Measurements from ENCODE around the gene TTC9B.

Gene TTC9B

DNA sequence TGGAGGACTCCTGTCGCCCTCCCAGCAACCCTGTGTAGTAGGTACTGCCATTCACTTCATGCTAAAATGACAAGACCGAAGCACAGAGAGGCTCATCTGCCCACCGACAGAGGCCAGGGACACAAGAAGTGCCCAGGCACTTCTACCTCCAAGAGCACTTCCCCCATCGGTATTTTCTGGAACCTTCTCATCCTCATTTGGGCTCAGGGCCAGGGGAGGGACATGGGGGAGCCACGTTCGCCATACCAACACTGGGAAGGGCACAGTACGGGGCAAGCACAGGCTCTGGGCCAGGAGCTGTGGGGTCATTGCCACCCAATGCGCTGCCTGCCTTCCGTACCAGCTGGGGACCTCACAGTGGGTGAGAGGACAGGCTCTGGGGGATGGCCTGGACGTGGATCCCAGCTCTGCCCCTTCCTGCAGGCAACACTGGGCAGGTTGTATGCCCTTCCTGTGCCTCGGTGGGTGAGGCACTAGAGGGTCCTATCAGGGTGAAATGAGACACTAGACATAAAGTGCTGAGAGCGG is 29.6 kb upstream of the TTC9B start:
- TF ChIP-seq TOX (CRISPR knock-in tag; IDR thresholded peaks at IDR 0.05; ENCODE audit: borderline replicate concordance) (no peak), ESRRG (CRISPR knock-in tag; IDR thresholded peaks at IDR 0.05) (no peak), ISL1 (CRISPR knock-in tag; IDR thresholded peaks at IDR 0.05) (no peak), PPARA (CRISPR knock-in tag; IDR thresholded peaks at IDR 0.05; ENCODE audit: borderline replicate concordance) (no peak), ZNF8 (CRISPR knock-in tag; IDR thresholded peaks at IDR 0.05) (no peak), ZNF565 (CRISPR knock-in tag; conservative IDR thresholded peaks at IDR 0.05; ENCODE audit: low read depth) (no peak), RARB (CRISPR knock-in tag; IDR thresholded peaks at IDR 0.05) (no peak)
- TF ChIP-seq, protein P1, sequence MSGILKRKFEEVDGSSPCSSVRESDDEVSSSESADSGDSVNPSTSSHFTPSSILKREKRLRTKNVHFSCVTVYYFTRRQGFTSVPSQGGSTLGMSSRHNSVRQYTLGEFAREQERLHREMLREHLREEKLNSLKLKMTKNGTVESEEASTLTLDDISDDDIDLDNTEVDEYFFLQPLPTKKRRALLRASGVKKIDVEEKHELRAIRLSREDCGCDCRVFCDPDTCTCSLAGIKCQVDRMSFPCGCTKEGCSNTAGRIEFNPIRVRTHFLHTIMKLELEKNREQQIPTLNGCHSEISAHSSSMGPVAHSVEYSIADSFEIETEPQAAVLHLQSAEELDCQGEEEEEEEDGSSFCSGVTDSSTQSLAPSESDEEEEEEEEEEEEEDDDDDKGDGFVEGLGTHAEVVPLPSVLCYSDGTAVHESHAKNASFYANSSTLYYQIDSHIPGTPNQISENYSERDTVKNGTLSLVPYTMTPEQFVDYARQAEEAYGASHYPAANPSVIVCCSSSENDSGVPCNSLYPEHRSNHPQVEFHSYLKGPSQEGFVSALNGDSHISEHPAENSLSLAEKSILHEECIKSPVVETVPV (CRISPR knock-in tag; IDR thresholded peaks at IDR 0.05), result no peak
- TF ChIP-seq, protein P2, sequence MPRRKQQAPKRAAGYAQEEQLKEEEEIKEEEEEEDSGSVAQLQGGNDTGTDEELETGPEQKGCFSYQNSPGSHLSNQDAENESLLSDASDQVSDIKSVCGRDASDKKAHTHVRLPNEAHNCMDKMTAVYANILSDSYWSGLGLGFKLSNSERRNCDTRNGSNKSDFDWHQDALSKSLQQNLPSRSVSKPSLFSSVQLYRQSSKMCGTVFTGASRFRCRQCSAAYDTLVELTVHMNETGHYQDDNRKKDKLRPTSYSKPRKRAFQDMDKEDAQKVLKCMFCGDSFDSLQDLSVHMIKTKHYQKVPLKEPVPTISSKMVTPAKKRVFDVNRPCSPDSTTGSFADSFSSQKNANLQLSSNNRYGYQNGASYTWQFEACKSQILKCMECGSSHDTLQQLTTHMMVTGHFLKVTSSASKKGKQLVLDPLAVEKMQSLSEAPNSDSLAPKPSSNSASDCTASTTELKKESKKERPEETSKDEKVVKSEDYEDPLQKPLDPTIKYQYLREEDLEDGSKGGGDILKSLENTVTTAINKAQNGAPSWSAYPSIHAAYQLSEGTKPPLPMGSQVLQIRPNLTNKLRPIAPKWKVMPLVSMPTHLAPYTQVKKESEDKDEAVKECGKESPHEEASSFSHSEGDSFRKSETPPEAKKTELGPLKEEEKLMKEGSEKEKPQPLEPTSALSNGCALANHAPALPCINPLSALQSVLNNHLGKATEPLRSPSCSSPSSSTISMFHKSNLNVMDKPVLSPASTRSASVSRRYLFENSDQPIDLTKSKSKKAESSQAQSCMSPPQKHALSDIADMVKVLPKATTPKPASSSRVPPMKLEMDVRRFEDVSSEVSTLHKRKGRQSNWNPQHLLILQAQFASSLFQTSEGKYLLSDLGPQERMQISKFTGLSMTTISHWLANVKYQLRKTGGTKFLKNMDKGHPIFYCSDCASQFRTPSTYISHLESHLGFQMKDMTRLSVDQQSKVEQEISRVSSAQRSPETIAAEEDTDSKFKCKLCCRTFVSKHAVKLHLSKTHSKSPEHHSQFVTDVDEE (CRISPR knock-in tag; IDR thresholded peaks at IDR 0.05), result no peak
- TF ChIP-seq, protein P3, sequence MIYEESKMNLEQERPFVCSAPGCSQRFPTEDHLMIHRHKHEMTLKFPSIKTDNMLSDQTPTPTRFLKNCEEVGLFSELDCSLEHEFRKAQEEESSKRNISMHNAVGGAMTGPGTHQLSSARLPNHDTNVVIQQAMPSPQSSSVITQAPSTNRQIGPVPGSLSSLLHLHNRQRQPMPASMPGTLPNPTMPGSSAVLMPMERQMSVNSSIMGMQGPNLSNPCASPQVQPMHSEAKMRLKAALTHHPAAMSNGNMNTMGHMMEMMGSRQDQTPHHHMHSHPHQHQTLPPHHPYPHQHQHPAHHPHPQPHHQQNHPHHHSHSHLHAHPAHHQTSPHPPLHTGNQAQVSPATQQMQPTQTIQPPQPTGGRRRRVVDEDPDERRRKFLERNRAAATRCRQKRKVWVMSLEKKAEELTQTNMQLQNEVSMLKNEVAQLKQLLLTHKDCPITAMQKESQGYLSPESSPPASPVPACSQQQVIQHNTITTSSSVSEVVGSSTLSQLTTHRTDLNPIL (CRISPR knock-in tag; IDR thresholded peaks at IDR 0.05; ENCODE audit: low read depth), result no peak
- ATAC-seq, result no peak

DNA sequence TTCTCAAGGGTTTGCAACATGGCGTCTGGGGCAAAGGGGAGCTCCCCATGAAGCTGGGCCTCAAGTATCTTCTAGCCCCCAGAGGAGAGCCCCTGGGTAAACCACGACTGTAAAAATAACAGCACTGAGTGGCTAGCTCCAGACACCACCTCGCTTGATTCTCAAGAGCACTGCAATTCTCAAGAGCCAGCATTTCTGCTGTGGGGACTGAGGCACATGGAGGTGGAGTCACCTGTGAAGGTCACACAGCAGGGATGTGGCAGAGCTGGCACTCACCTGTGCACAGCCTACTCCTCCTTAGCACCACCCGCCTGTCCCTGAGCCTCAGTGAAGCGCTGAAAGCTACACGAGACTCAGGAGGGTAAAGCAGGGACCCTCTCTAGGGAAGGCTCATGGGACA is 29.0 kb upstream of the TTC9B start:
- ATAC-seq, result no peak
- no peak for TF ChIP-seq ESRRG (CRISPR knock-in tag; IDR thresholded peaks at IDR 0.05)
- TF ChIP-seq ZFP30 (CRISPR knock-in tag; IDR thresholded peaks at IDR 0.05), result no peak
- TF ChIP-seq, protein P1 (CRISPR knock-in tag; IDR thresholded peaks at IDR 0.05), result no peak
- no peak for TF ChIP-seq OSR1 (CRISPR knock-in tag; IDR thresholded peaks at IDR 0.05)
- no peak for TF ChIP-seq TOX (CRISPR knock-in tag; IDR thresholded peaks at IDR 0.05; ENCODE audit: borderline replicate concordance)
- TF ChIP-seq, protein P4, sequence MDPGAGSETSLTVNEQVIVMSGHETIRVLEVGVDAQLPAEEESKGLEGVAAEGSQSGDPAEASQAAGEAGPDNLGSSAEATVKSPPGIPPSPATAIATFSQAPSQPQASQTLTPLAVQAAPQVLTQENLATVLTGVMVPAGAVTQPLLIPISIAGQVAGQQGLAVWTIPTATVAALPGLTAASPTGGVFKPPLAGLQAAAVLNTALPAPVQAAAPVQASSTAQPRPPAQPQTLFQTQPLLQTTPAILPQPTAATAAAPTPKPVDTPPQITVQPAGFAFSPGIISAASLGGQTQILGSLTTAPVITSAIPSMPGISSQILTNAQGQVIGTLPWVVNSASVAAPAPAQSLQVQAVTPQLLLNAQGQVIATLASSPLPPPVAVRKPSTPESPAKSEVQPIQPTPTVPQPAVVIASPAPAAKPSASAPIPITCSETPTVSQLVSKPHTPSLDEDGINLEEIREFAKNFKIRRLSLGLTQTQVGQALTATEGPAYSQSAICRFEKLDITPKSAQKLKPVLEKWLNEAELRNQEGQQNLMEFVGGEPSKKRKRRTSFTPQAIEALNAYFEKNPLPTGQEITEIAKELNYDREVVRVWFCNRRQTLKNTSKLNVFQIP (CRISPR knock-in tag; IDR thresholded peaks at IDR 0.05; ENCODE audit: borderline replicate concordance, low read depth), result no peak
- TF ChIP-seq ZNF8 (CRISPR knock-in tag; IDR thresholded peaks at IDR 0.05), result no peak
- no peak for TF ChIP-seq ZC3H10 (CRISPR knock-in tag; IDR thresholded peaks at IDR 0.05)
- no peak for TF ChIP-seq SNAI2 (CRISPR knock-in tag; IDR thresholded peaks at IDR 0.05)
- TF ChIP-seq PPARA (CRISPR knock-in tag; IDR thresholded peaks at IDR 0.05; ENCODE audit: borderline replicate concordance), result no peak
- TF ChIP-seq GLIS3 (CRISPR knock-in tag; IDR thresholded peaks at IDR 0.05), result no peak
- TF ChIP-seq ZNF565 (CRISPR knock-in tag; conservative IDR thresholded peaks at IDR 0.05; ENCODE audit: low read depth), result no peak
- TF ChIP-seq ISL1 (CRISPR knock-in tag; IDR thresholded peaks at IDR 0.05), result no peak
- TF ChIP-seq, protein P3 (CRISPR knock-in tag; IDR thresholded peaks at IDR 0.05; ENCODE audit: low read depth), result no peak
- no peak for TF ChIP-seq CSDC2 (CRISPR knock-in tag; IDR thresholded peaks at IDR 0.05)
- TF ChIP-seq, protein P2 (CRISPR knock-in tag; IDR thresholded peaks at IDR 0.05), result no peak
- no peak for TF ChIP-seq ZFP3 (CRISPR knock-in tag; IDR thresholded peaks at IDR 0.05)
- no peak for TF ChIP-seq TCF4 (CRISPR knock-in tag; IDR thresholded peaks at IDR 0.05; ENCODE audit: borderline replicate concordance)
